ENCODE results near the gene RPL19.

- TF ChIP-seq, protein P1, sequence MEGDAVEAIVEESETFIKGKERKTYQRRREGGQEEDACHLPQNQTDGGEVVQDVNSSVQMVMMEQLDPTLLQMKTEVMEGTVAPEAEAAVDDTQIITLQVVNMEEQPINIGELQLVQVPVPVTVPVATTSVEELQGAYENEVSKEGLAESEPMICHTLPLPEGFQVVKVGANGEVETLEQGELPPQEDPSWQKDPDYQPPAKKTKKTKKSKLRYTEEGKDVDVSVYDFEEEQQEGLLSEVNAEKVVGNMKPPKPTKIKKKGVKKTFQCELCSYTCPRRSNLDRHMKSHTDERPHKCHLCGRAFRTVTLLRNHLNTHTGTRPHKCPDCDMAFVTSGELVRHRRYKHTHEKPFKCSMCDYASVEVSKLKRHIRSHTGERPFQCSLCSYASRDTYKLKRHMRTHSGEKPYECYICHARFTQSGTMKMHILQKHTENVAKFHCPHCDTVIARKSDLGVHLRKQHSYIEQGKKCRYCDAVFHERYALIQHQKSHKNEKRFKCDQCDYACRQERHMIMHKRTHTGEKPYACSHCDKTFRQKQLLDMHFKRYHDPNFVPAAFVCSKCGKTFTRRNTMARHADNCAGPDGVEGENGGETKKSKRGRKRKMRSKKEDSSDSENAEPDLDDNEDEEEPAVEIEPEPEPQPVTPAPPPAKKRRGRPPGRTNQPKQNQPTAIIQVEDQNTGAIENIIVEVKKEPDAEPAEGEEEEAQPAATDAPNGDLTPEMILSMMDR (IDR thresholded peaks at IDR 0.05) = peak in 1 of 3 experiments; percentile 28
- no peak for TF ChIP-seq POLR2A (IDR thresholded peaks at IDR 0.05)
These were observed at the start of gene RPL19 for GRCh38 chr17:39200070-39200879.

All from testis (tissue), 2 donors.